ENCODE measurements around the gene MSMP. TPM values are rescaled to one million over a fixed set of nuclear protein-coding genes. Genes with fewer than 3 reads are reported as not detected.

MSMP gene
- polyA plus RNA-seq, 3 donors = not detected

GRCh38 chr9:35710818-35711500 is 43.1 kb downstream of the MSMP start:
- Mint-ChIP-seq H3K4me1 (no peaks in the 10 kb centered on the region), H3K27ac (peak overlapping the region in 3 of 7 donors; percentile 32 to 42 (median 38)), H3K4me3 (no peak overlapping the region), H3K36me3 (peaks cover 0 to 90% of the 10 kb centered on the region in 2 donors), H3K9me3 (no peaks in the 10 kb centered on the region), H3K27me3 (ENCODE audit: low read depth in 3 of 3) (peaks cover 0 to 2% (median 0%) of the 10 kb centered on the region in 3 donors)
- Histone ChIP-seq H3K27ac (ENCODE audit: low read depth in 1 of 2, low read length in 2 of 2) (peak overlapping the region in 1 of 2 donors; percentile 4), H3K4me3 (replicated peaks in 1 of 3; ENCODE audit: low read depth in 2 of 3, low read length in 3 of 3) (no peak overlapping the region), H4K20me1 (ENCODE audit: insufficient read depth, low read length) (peaks cover 97% of the 10 kb centered on the region), H3K9me3 (replicated peaks in 1 of 2; ENCODE audit: control insufficient read depth in 1 of 2, insufficient read depth in 1 of 2, low read length in 2 of 2) (no peaks in the 10 kb centered on the region), H2AFZ (ENCODE audit: insufficient read depth, low read depth, low read length, poor library complexity, severe bottlenecking) (no peak overlapping the region), H3K79me2 (ENCODE audit: insufficient read depth, low read length) (peaks cover 7% of the 10 kb centered on the region), H3K27me3 (ENCODE audit: control insufficient read depth in 2 of 2, insufficient read depth in 2 of 2, low read length in 2 of 2) (no peaks in the 10 kb centered on the region), H3K4me1 (ENCODE audit: control insufficient read depth in 1 of 2, insufficient read depth in 2 of 2, low read length in 2 of 2) (no peaks in the 10 kb centered on the region), H3K9ac (ENCODE audit: insufficient read depth, low read length, poor library complexity, severe bottlenecking) (no peak overlapping the region), H3K36me3 (replicated peaks in 1 of 2; ENCODE audit: control insufficient read depth in 1 of 2, insufficient read depth in 2 of 2, low read length in 2 of 2) (peaks cover 93 to 99% of the 10 kb centered on the region in 2 donors), H3K4me2 (replicated peaks; ENCODE audit: extremely low read depth, low read length, poor library complexity, severe bottlenecking) (no peak overlapping the region)
- 88% methylated on average over 1 of the region's 7 CpGs for WGBS (ENCODE audit: insufficient coverage)
- no peak for TF ChIP-seq CTCF (IDR thresholded peaks at IDR 0.05)
- no peak for DNase-seq
- intact Hi-C loops (cut with micrococcal nuclease) = no loop called here

GRCh38 chr9:35708146-35708545 is 45.9 kb downstream of the MSMP start:
- Histone ChIP-seq H3K79me2 (ENCODE audit: insufficient read depth, low read length) (no peaks in the 10 kb centered on the region), H3K4me3 (replicated peaks in 1 of 3; ENCODE audit: low read depth in 2 of 3, low read length in 3 of 3) (no peak overlapping the region), H3K9ac (ENCODE audit: insufficient read depth, low read length, poor library complexity, severe bottlenecking) (no peak overlapping the region), H3K4me1 (ENCODE audit: control insufficient read depth in 1 of 2, insufficient read depth in 2 of 2, low read length in 2 of 2) (no peaks in the 10 kb centered on the region), H3K27ac (ENCODE audit: low read depth in 1 of 2, low read length in 2 of 2) (no peak overlapping the region), H2AFZ (ENCODE audit: insufficient read depth, low read depth, low read length, poor library complexity, severe bottlenecking) (no peak overlapping the region), H3K9me3 (replicated peaks in 1 of 2; ENCODE audit: control insufficient read depth in 1 of 2, insufficient read depth in 1 of 2, low read length in 2 of 2) (no peaks in the 10 kb centered on the region), H3K36me3 (replicated peaks in 1 of 2; ENCODE audit: control insufficient read depth in 1 of 2, insufficient read depth in 2 of 2, low read length in 2 of 2) (peaks cover 96 to 99% of the 10 kb centered on the region in 2 donors), H4K20me1 (ENCODE audit: insufficient read depth, low read length) (peaks cover 97% of the 10 kb centered on the region), H3K27me3 (ENCODE audit: control insufficient read depth in 2 of 2, insufficient read depth in 2 of 2, low read length in 2 of 2) (no peaks in the 10 kb centered on the region), H3K4me2 (replicated peaks; ENCODE audit: extremely low read depth, low read length, poor library complexity, severe bottlenecking) (no peak overlapping the region)
- Mint-ChIP-seq H3K36me3 (peaks cover 0 to 90% of the 10 kb centered on the region in 2 donors), H3K4me3 (no peak overlapping the region), H3K27me3 (ENCODE audit: low read depth in 3 of 3) (peaks cover 0 to 2% (median 0%) of the 10 kb centered on the region in 3 donors), H3K4me1 (no peaks in the 10 kb centered on the region), H3K27ac (no peak overlapping the region), H3K9me3 (no peaks in the 10 kb centered on the region)
- no peak for DNase-seq
- TF ChIP-seq CTCF (IDR thresholded peaks at IDR 0.05) = no peak
- 100% methylated on average over 4 of the region's 4 CpGs for WGBS (ENCODE audit: insufficient coverage)
- intact Hi-C loops (cut with micrococcal nuclease) = no loop called here
